HG02870 (cell line): ENCODE results near the gene EDRF1.

Experiments used
- ATAC-seq: cut with Tn5 transposase; IDR thresholded peaks from one replicate; pipeline ENCODE4 v1.9.1; 2021; ENCODE audit warnings: mild to moderate bottlenecking, moderate library complexity; ENCODE audit not compliant: unreplicated experiment

The EDRF1 gene

DNA sequence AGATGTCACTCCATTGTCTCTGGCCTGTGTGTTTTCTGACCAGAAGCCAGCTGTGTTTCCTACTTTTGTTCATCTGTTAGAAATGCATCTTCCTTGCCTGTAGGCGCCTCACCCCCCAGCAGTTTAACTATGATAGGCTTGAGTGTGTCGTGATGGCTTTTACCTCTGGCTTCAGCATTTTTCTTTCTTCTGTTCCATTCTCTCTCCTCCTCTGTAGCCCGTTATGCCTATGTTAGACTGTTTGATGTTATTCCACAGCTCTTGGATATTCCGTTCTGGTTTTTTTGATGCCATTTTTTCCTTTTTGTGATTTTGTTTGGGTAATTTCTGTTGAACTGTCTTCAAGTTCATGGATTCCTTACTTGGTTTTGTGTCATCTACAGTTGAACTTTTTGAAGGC lies 38.2 kb downstream of the EDRF1 start:
- no peak for ATAC-seq

DNA sequence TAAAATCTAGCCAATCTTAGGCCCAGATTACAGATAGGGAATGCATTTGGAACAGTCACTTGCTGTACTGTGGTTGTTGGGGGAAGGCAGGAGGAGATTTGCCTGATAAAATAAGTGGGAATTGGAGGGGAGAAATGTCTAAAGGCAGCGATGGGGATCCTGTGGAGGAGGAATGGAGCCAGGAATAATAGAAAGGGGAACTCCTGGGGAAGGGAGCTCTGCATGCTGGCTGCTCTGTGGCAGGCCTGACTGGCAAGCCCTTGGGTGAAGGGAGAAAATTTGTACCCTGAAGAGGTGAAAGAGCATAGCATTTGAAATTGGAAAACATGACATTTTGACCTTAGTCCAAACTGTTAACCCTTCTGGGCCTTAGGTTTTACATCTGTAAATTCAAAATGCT lies 42.5 kb downstream of the EDRF1 start:
- ATAC-seq, result no peak

- no peak for ATAC-seq
Measured at GRCh38 chr10:125762692-125763648, 43.5 kb downstream of the EDRF1 start.

DNA sequence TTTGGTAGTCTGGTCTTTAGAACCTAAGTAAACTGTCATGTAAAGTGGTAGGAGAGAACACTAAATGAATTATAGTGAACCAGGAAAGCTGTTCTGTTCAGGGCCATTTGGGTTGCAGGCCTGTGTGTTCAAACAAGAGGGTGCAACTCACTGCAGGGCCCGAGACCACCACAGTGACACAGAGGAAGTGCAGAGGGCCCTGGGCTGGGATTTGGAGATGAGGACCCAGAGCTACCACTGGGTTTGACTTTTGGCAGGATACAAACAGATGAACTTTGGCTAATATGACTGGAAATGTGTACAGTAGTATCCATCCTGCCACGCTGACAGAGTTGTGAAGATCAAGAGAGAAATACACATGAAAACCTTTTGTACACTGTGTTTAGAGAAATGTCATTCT lies 46.3 kb downstream of the EDRF1 start:
- no peak for ATAC-seq

GRCh38 chr10:125766511-125766910 lies 47.0 kb downstream of the EDRF1 start:
- ATAC-seq, result no peak

GRCh38 chr10:125768219-125768855 lies 48.8 kb downstream of the EDRF1 start:
- no peak for ATAC-seq

- no peak for ATAC-seq
Measured at GRCh38 chr10:125769175-125769574, 49.7 kb downstream of the EDRF1 start.

GRCh38 chr10:125770844-125771243 lies 51.3 kb downstream of the EDRF1 start:
- no peak for ATAC-seq

- ATAC-seq, result no peak
Measured at GRCh38 chr10:125772112-125772863, 52.8 kb downstream of the EDRF1 start.

DNA sequence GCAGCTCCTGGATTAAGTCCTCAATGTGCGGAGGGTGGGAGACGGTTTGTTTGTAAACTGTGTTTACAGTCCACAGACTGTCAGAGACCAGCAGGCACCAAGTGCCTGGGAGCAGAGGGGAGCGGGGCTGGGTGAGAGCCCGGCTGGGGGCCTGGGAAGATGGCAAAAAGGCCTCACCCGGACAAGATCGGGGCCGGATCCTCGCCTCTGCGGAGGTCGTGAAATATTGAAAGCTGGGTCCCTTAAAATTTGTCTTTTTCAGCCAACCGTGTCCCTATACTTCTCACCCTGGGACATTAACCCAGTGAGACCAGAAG lies 53.3 kb downstream of the EDRF1 start:
- ATAC-seq, result no peak

DNA sequence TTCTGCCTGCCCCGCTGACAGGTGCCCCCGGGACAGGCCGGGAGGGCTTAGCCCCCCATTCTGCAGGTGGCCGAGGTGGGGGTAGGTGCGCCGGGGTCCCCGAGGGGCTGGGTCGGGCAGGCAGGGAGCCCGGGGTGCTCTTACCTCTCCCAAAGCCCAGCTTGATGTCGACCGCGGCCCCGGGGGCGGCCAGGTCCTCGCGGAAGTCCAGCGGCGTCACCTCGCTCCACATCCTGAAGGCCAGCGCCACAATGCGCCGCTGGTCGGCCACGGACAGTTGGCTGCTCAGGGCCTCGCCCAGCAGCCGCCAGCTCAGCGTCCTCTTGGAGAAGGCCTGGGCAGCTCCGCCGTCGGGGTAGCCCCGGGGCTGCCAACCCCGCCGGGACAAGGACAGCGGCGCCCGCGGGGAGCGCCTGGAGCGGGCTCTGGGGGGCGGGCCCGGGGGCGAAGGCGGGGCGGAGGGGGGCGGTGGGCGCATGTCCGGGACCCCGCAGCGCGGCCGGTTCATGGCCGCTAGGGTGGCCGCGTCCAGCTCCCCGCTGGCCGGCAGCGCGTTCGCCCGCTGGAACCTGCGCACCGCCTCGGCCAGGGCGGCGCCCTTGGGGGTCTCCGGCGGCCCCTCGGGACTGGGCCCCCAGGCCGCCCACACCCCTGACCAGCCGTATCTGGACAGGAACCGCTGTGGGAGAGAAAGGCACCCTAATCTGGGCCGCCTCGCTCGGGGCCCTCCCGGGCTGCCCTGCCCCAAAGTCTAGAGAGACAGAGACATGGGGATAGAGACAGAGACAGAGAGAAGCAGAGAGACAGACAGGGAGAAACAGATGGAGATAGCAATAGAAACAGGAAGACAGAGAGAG lies 54.4 kb downstream of the EDRF1 start:
- no peak for ATAC-seq

DNA sequence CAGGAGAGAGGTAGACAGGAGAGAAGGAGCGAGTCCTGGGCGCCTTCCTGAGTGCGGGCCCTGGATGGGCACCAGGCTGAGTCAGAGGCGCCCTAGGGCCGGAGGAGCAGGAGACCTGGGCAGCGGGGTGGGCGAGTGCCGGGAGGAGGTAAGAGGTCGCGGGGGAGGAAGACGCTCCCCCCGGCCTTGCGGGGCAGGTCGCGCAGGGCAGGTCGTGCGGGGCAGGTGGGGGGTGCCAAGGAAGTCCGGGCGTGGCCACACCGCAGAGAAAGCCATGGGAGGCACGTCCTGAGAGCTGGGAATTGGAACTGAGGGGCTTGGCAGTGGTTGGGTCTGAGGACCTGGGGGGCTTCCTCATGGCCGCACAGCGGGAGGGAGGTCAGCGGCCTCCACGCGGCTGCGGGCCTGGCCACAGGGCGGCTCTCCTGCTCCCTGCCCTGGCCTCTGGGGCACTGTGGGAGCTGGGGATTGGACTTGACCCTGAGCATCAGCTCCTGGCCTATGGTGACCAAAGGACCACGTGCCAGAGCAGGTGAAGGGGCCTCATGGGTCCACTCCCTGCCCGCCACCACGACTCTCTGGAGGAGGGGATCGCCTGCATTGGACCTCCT lies 55.2 kb downstream of the EDRF1 start:
- no peak for ATAC-seq

DNA sequence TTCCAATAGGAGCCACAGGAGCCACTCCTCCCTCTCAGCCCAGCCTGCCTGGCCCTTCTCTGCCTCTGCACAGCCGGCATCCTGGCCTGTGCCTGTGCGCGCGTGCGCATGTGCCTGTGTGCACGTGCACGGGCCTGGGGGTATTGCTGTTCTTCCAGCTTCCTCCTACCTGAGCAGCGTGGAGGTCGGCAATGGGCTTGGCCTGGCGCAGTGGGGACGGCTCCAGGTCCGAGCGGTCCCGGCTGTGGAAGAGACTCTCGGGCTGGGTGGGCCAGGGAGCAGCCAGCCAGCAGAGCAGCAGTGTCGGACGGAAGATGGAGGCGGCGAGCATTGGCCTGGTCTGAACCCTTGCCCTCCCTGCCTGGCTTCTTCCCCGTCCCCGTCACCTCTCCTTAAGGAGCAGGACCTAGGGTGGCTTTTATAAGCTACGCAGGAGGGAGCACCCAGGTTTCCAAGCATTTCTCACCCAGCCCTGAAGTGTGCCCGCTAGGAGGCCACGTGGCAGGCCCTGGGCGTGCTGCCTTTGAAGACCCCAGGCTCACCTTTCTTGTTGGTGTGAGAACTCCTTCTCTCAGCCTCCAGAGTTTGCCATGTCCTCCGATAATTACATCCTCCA lies 56.1 kb downstream of the EDRF1 start, which contains the start of gene MMP21:
Gene MMP21, minus strand, starts transcription at position 331 of the 616 bp plus-strand sequence. Its CDS starts 0 bp downstream, at position 331.
- ATAC-seq, result no peak

DNA sequence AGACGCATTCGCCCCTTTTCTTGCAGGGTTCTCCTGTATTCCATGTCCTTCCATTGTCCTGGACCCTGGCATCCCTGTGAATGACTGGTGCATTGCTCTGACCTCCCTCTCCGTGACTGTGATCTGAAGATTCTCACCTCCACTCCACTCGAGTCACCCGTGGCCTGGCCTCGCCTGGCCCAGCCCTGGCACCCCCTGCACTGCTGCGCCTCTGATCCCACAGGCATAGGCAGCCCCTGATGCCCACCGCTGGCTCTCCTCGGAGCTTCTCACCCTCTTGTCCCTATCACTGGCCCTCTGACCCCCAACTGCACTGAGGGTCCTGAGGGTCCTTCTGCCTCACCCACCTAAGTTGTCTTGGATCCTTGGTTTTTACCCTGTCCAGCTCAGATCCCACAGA lies 58.3 kb downstream of the EDRF1 start:
- no peak for ATAC-seq

- no peak for ATAC-seq
Measured at GRCh38 chr10:125778556-125778955, 59.0 kb downstream of the EDRF1 start.

- ATAC-seq, result no peak
Measured at GRCh38 chr10:125779403-125780327, 60.2 kb downstream of the EDRF1 start.

GRCh38 chr10:125781374-125781773 lies 61.9 kb downstream of the EDRF1 start:
- ATAC-seq, result no peak

- no peak for ATAC-seq
Measured at GRCh38 chr10:125782054-125782453, 62.5 kb downstream of the EDRF1 start.

DNA sequence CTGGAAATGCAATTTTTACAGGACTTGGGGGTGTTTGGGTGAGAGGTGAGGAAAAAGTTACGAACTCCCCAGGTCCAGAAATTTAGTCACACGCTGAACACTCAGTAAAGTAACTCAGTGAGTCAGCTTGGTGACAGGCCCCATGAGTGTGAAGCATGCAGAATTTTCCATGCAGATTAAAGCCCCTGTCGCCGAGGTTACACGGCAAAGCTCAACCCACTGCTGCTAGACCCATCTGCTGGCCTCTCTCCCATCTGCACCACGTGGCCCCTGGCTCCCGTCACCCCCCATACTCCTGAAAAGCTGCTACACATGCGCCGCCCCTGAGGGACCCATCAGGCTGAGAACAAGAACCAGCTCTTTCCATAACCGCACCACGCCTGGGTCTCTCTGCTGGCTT lies 63.1 kb downstream of the EDRF1 start:
- ATAC-seq, result no peak
